ENCODE measurements around the gene SAMHD1.

DNA sequence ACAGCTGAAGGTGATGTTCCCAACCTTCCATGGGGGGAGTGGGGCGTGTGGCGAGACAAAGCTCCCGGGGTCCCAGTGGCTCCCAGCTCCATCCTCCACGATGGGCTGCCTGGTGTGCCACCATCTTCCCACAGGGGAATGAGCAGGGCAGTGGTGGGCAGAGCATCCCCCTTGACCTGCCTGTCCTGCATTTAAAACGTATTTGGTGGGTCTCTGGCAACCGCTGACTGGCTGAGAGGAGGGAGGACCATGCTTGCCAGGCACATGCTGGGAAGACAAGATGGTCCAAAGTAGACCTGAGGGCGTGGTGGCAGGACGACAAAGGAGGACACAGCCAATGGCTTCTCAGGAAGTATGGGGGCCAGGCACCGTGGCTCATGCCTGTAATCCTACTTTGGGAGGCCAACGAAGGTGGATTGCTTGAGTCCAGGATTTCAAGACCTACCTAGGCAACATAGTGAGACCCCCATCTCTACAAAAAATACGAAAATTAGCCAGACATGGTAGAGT is 70.7 kb downstream of the SAMHD1 start:
- no peak for TF ChIP-seq EZH2phosphoT487 (IDR thresholded peaks at IDR 0.05; ENCODE audit: insufficient read depth, low read depth)
- TF ChIP-seq EZH2 (IDR thresholded peaks at IDR 0.05; ENCODE audit: insufficient read depth, poor library complexity, severe bottlenecking): no peak

Data from GM23248 (cell line).